IPS-20b (cell line): Measurements from ENCODE around the gene PTGDR.

Experiments
- H3K27ac ChIP-seq: one replicate; pipeline ENCODE4 v1.5.1; 2013; ENCODE audit warnings: low read length
- H3K27me3 ChIP-seq: 2 replicates; pipeline ENCODE4 v1.6.1; 2013; ENCODE audit warnings: mild to moderate bottlenecking, low read length, inconsistent platforms; ENCODE audit not compliant: insufficient read depth
- H3K36me3 ChIP-seq: 2 replicates; pipeline ENCODE4 v1.6.1; 2013; ENCODE audit warnings: low read depth, mild to moderate bottlenecking, inconsistent platforms, low read length, moderate library complexity; ENCODE audit not compliant: insufficient read depth
- H3K4me1 ChIP-seq: 2 replicates; pipeline ENCODE4 v1.6.1; 2013; ENCODE audit warnings: mild to moderate bottlenecking, control low read depth, inconsistent platforms, low read length, moderate library complexity; ENCODE audit not compliant: insufficient read depth
- H3K4me3 ChIP-seq: 2 replicates; pipeline ENCODE4 v1.5.1; 2013; ENCODE audit warnings: mild to moderate bottlenecking, low read length, inconsistent platforms
- H3K9ac ChIP-seq: 2 replicates; pipeline ENCODE4 v1.6.1; 2013; ENCODE audit warnings: low read depth, mild to moderate bottlenecking, inconsistent platforms, low read length, moderate library complexity
- H3K9me3 ChIP-seq: 2 replicates; pipeline ENCODE4 v1.6.1; 2013; ENCODE audit warnings: mild to moderate bottlenecking, low read depth, low read length, inconsistent platforms; ENCODE audit not compliant: insufficient read depth

Gene PTGDR

DNA sequence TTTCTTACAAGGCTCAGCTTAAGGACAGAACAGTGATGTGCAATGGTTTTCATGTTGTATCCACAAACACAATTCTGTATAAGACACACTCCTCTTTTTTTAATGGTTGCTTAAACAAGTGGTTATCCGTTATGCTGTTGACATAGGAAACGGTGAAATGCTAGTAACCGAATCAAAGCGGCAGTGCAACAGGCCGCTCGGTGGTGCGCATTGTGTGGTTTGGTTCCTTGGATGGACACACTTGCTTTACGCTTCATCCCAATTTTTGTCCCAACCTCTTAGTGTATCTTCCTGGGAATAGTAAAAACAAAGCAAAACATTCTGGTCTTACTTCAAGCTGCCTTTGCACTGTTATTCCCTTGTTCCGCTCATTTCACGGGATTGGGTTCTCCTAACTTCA lies 46.0 kb downstream of the PTGDR start:
- no peaks in the 10 kb centered on the region for H3K36me3 ChIP-seq
- H3K9me3 ChIP-seq: no peaks in the 10 kb centered on the region
- peaks cover 74% of the 10 kb centered on the region for H3K27me3 ChIP-seq
- peak overlapping the region; percentile 76 for H3K4me3 ChIP-seq
- no peak overlapping the region for H3K27ac ChIP-seq
- H3K4me1 ChIP-seq: peaks cover 3% of the 10 kb centered on the region; the same call in 1 of the 2 replicates
- no peak overlapping the region for H3K9ac ChIP-seq

GRCh38 chr14:52313903-52314594 lies 46.6 kb downstream of the PTGDR start, which contains the start of gene PTGER2:
Gene PTGER2, plus strand, starts transcription at chr14:52314312. Its CDS starts 237 bp downstream, at chr14:52314549.
- Histone ChIP-seq H3K9ac (peak within 1 kb of the TSS; percentile 47; the same call in 1 of the 2 replicates), H3K4me3 (peak within 1 kb of the TSS; percentile 76), H3K27ac (no peak within 1 kb of the TSS)

GRCh38 chr14:52314595-52315354 lies 47.3 kb downstream of the PTGDR start:
- H3K27me3 ChIP-seq: peaks cover 74% of the 10 kb centered on the region
- H3K36me3 ChIP-seq: no peaks in the 10 kb centered on the region
- peaks cover 3% of the 10 kb centered on the region; the same call in 1 of the 2 replicates for H3K4me1 ChIP-seq
- peak overlapping the region; percentile 47; the same call in 1 of the 2 replicates for H3K9ac ChIP-seq
- no peak overlapping the region for H3K27ac ChIP-seq
- no peaks in the 10 kb centered on the region for H3K9me3 ChIP-seq
- peak overlapping the region; percentile 76 for H3K4me3 ChIP-seq

More at GRCh38 chr14:52313903-52314594, 46.6 kb downstream of the PTGDR start, which contains the start of gene PTGER2:
- H3K27me3 ChIP-seq: peaks cover 74% of the 10 kb centered on the region
- no peaks in the 10 kb centered on the region for H3K36me3 ChIP-seq
- peaks cover 3% of the 10 kb centered on the region; the same call in 1 of the 2 replicates for H3K4me1 ChIP-seq
- no peaks in the 10 kb centered on the region for H3K9me3 ChIP-seq

- Histone ChIP-seq H3K27ac (no peak overlapping the region), H3K9ac (no peak overlapping the region), H3K9me3 (no peaks in the 10 kb centered on the region), H3K4me3 (peak overlapping the region; percentile 76), H3K27me3 (peaks cover 74% of the 10 kb centered on the region), H3K36me3 (no peaks in the 10 kb centered on the region), H3K4me1 (peaks cover 3% of the 10 kb centered on the region; the same call in 1 of the 2 replicates)
Measured at GRCh38 chr14:52315355-52315718, 47.8 kb downstream of the PTGDR start.

- Histone ChIP-seq H3K9ac (no peak overlapping the region), H3K27ac (no peak overlapping the region), H3K4me1 (peaks cover 3% of the 10 kb centered on the region; the same call in 1 of the 2 replicates), H3K27me3 (peaks cover 51% of the 10 kb centered on the region), H3K9me3 (peaks cover 11% of the 10 kb centered on the region; the same call in 1 of the 2 replicates), H3K36me3 (no peaks in the 10 kb centered on the region), H3K4me3 (no peak overlapping the region)
Measured at GRCh38 chr14:52318062-52318461, 50.6 kb downstream of the PTGDR start.

DNA sequence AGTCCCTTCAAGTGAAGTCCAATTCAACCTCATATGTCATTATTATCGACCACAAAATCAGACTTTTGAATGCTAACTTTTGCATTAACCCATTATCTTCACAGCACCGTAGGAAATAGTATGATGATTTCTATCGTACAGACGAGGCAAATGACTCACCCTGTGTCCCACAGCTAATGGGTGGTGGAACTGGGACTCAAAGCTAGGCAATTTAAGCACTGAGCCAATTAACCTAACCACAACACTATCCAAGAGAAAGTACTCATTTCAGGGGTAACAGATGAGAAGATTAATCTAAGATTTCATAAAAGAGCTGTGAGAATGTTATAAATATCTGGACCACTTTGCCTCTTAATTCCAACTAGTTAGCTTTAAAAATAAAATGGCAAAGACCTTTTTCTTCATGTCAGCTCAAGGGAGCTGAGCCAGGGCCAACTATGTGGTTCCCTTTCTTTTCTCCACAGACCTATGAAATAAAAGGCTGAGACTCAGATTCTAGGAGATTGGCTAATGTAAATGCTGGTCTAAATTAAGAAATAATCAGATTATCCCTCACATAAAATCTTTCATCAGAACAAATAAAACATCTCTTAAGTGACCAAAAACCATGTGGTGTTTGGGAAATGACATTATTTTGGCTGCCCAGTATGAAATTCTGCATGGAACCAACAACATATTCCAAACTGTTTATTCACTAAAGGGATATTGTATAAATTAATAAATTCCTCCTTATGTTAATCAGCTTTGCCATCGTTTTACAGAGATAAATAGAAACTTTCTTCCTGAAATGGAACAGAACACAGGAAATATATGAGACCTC lies 51.5 kb downstream of the PTGDR start:
- H3K27me3 ChIP-seq: peaks cover 41% of the 10 kb centered on the region
- H3K9ac ChIP-seq: no peak overlapping the region
- no peaks in the 10 kb centered on the region for H3K36me3 ChIP-seq
- no peak overlapping the region for H3K4me3 ChIP-seq
- H3K4me1 ChIP-seq: peaks cover 3% of the 10 kb centered on the region; the same call in 1 of the 2 replicates
- H3K9me3 ChIP-seq: peaks cover 18% of the 10 kb centered on the region; the same call in 1 of the 2 replicates
- no peak overlapping the region for H3K27ac ChIP-seq

GRCh38 chr14:52319919-52320318 lies 52.4 kb downstream of the PTGDR start:
- Histone ChIP-seq H3K9me3 (peaks cover 18% of the 10 kb centered on the region; the same call in 1 of the 2 replicates), H3K4me3 (no peak overlapping the region), H3K4me1 (peaks cover 3% of the 10 kb centered on the region; the same call in 1 of the 2 replicates), H3K27ac (no peak overlapping the region), H3K9ac (no peak overlapping the region), H3K27me3 (peaks cover 32% of the 10 kb centered on the region), H3K36me3 (no peaks in the 10 kb centered on the region)

DNA sequence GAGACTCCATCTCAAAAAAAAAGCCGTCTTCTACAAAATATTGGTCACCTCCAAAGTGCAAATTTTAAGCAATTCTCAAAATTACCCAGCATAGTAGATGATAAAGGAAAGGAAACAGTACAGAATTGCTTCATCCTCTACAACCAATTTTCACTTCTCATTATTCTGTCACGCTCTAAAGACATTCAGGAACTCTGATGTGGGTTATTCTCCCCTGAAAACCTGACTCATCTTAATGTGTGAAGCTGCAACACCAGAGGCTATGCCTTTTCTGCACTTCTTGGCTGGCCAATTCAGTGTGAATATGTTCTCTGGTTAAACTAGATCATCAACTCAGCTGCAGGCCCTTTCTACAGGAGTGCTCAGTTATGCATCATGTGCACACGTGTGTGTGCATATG lies 57.6 kb downstream of the PTGDR start:
- Histone ChIP-seq H3K27ac (no peak overlapping the region), H3K4me3 (no peak overlapping the region), H3K9ac (no peak overlapping the region), H3K9me3 (peaks cover 18% of the 10 kb centered on the region; the same call in 1 of the 2 replicates), H3K36me3 (no peaks in the 10 kb centered on the region), H3K27me3 (no peaks in the 10 kb centered on the region), H3K4me1 (no peaks in the 10 kb centered on the region)

GRCh38 chr14:52325630-52326029 lies 58.1 kb downstream of the PTGDR start:
- Histone ChIP-seq H3K9me3 (peaks cover 18% of the 10 kb centered on the region; the same call in 1 of the 2 replicates), H3K4me1 (no peaks in the 10 kb centered on the region), H3K27me3 (no peaks in the 10 kb centered on the region), H3K4me3 (no peak overlapping the region), H3K27ac (no peak overlapping the region), H3K9ac (no peak overlapping the region), H3K36me3 (no peaks in the 10 kb centered on the region)
